ENCODE data around the gene CACNG4.

- no peak for TF ChIP-seq CTCF (conservative IDR thresholded peaks at IDR 0.05; ENCODE audit: low read depth, low read length)
- TF ChIP-seq POLR2A (IDR thresholded peaks at IDR 0.05; ENCODE audit: low read depth, low read length), result no peak
- TF ChIP-seq BHLHE40 (IDR thresholded peaks at IDR 0.05; ENCODE audit: low read depth, low read length), result no peak
- TF ChIP-seq RAD21 (IDR thresholded peaks at IDR 0.05; ENCODE audit: low read length), result no peak
- no peak for TF ChIP-seq USF2 (IDR thresholded peaks at IDR 0.05; ENCODE audit: low read depth, low read length)
- TF ChIP-seq MXI1 (IDR thresholded peaks at IDR 0.05; ENCODE audit: borderline replicate concordance, low read depth, low read length), result no peak
- no peak for TF ChIP-seq RCOR1 (IDR thresholded peaks at IDR 0.05; ENCODE audit: insufficient replicate concordance, low read length)
- no peak for TF ChIP-seq SMC3 (IDR thresholded peaks at IDR 0.05; ENCODE audit: low read depth, low read length)
- no peak for TF ChIP-seq CEBPB (IDR thresholded peaks at IDR 0.05; ENCODE audit: low read depth, low read length)
Measured at GRCh38 chr17:66948061-66948750, 16.3 kb upstream of the CACNG4 start.

Data from IMR-90 (cell line).